ENCODE measurements around the gene SCYGR8. TPM values are rescaled to one million over a fixed set of nuclear protein-coding genes. Genes with fewer than 3 reads are reported as not detected.

Gene SCYGR8
- total RNA-seq, 1 experiment from 2014 or later, result not detected

DNA sequence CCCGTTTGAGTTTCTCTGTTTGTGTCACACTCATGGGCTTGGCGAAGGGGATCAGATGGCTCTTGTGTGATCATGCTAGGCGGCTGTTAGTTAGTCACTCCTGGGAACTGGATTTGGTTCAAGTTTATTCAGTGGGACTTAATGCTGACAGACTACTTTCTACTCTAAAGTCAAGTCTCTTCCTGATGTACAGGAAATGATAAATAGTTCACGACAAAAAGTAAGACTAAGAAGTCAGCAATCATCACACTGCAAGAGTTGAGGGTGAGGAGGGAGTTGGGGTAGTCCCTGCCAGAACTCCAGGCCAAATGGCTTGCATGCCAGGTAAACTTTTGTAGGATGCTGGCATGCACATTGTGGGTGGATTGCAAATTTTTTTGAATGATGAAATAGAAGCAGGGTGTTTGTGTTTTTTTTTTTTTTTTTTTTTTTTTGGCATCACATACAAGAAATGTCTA is 42.9 kb downstream of the SCYGR8 start:
- ChIA-PET CTCF (no interaction called here), POLR2A (no interaction called here)
- H3K27me3 ChIP-seq (ENCODE audit: control insufficient read depth, insufficient read depth, low read length), result no peaks in the 10 kb centered on the region
- TF ChIP-seq POLR2AphosphoS5 (IDR thresholded peaks at IDR 0.05; ENCODE audit: low read depth, low read length), result no peak
- TF ChIP-seq, protein P1, sequence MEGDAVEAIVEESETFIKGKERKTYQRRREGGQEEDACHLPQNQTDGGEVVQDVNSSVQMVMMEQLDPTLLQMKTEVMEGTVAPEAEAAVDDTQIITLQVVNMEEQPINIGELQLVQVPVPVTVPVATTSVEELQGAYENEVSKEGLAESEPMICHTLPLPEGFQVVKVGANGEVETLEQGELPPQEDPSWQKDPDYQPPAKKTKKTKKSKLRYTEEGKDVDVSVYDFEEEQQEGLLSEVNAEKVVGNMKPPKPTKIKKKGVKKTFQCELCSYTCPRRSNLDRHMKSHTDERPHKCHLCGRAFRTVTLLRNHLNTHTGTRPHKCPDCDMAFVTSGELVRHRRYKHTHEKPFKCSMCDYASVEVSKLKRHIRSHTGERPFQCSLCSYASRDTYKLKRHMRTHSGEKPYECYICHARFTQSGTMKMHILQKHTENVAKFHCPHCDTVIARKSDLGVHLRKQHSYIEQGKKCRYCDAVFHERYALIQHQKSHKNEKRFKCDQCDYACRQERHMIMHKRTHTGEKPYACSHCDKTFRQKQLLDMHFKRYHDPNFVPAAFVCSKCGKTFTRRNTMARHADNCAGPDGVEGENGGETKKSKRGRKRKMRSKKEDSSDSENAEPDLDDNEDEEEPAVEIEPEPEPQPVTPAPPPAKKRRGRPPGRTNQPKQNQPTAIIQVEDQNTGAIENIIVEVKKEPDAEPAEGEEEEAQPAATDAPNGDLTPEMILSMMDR (IDR thresholded peaks at IDR 0.05), result no peak
- TF ChIP-seq TCF7L2 (IDR thresholded peaks at IDR 0.05; ENCODE audit: low read depth, low read length), result no peak
- TF ChIP-seq, protein P2, sequence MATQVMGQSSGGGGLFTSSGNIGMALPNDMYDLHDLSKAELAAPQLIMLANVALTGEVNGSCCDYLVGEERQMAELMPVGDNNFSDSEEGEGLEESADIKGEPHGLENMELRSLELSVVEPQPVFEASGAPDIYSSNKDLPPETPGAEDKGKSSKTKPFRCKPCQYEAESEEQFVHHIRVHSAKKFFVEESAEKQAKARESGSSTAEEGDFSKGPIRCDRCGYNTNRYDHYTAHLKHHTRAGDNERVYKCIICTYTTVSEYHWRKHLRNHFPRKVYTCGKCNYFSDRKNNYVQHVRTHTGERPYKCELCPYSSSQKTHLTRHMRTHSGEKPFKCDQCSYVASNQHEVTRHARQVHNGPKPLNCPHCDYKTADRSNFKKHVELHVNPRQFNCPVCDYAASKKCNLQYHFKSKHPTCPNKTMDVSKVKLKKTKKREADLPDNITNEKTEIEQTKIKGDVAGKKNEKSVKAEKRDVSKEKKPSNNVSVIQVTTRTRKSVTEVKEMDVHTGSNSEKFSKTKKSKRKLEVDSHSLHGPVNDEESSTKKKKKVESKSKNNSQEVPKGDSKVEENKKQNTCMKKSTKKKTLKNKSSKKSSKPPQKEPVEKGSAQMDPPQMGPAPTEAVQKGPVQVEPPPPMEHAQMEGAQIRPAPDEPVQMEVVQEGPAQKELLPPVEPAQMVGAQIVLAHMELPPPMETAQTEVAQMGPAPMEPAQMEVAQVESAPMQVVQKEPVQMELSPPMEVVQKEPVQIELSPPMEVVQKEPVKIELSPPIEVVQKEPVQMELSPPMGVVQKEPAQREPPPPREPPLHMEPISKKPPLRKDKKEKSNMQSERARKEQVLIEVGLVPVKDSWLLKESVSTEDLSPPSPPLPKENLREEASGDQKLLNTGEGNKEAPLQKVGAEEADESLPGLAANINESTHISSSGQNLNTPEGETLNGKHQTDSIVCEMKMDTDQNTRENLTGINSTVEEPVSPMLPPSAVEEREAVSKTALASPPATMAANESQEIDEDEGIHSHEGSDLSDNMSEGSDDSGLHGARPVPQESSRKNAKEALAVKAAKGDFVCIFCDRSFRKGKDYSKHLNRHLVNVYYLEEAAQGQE (IDR thresholded peaks at IDR 0.05; ENCODE audit: insufficient read depth in 1 of 2, low read depth in 2 of 2, low read length in 1 of 2), result no peak
- TF ChIP-seq SIN3A (IDR thresholded peaks at IDR 0.05; ENCODE audit: borderline replicate concordance, insufficient read depth, low read depth, low read length), result no peak
- no peak overlapping the region for H3K4me3 ChIP-seq (ENCODE audit: low read depth in 2 of 2, low read length in 2 of 2)
- intact Hi-C loops (cut with micrococcal nuclease; ENCODE audit: unreplicated experiment) (no loop called here), in situ Hi-C loops (cut with HindIII; ENCODE audit: low pct_unique_long_range_greater_than_20kb, low sequenced_read_pairs) (no loop called here)
- DNase-seq (ENCODE audit: low read depth, low spot score), result no peak
- no peaks in the 10 kb centered on the region for H3K36me3 ChIP-seq (ENCODE audit: control insufficient read depth, insufficient read depth, low read length)
- ATAC-seq, result no peak
- H3K4me1 ChIP-seq (ENCODE audit: control insufficient read depth, insufficient read depth, low read length), result no peaks in the 10 kb centered on the region
- no peaks in the 10 kb centered on the region for H3K9me3 ChIP-seq (ENCODE audit: control insufficient read depth, insufficient read depth, low read depth, low read length)
- H3K27ac ChIP-seq (ENCODE audit: low read length), result no peak overlapping the region
- BruUV-seq (replicated peaks), result no TSS peak

DNA sequence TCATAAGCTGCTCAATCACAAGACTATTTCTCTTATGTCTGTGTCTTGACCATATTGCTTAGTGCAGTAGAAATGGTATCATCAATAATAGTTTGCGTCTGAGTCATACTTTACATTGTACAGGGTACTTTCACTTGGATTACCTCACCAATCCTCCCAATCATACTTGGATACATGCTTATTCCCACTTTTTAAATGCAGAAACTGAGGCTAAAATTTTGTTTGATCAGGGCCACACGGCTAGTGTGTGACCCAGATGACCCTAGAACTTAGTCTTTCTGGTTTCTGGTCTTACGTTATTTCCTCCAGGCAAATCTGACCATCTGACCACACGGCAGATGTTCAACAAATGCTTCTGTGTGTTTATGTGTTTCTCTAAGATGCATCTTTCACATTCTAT is 44.1 kb downstream of the SCYGR8 start:
- in situ Hi-C loops (cut with HindIII; ENCODE audit: low pct_unique_long_range_greater_than_20kb, low sequenced_read_pairs) (no loop called here), intact Hi-C loops (cut with micrococcal nuclease; ENCODE audit: unreplicated experiment) (no loop called here)
- H3K36me3 ChIP-seq (ENCODE audit: control insufficient read depth, insufficient read depth, low read length), result no peaks in the 10 kb centered on the region
- H3K27me3 ChIP-seq (ENCODE audit: control insufficient read depth, insufficient read depth, low read length), result no peaks in the 10 kb centered on the region
- no peak overlapping the region for H3K4me3 ChIP-seq (ENCODE audit: low read depth in 2 of 2, low read length in 2 of 2)
- TF ChIP-seq, protein P2 (IDR thresholded peaks at IDR 0.05; ENCODE audit: insufficient read depth in 1 of 2, low read depth in 2 of 2, low read length in 1 of 2), result no peak
- TF ChIP-seq SIN3A (IDR thresholded peaks at IDR 0.05; ENCODE audit: borderline replicate concordance, insufficient read depth, low read depth, low read length) (no peak), POLR2AphosphoS5 (IDR thresholded peaks at IDR 0.05; ENCODE audit: low read depth, low read length) (no peak), TCF7L2 (IDR thresholded peaks at IDR 0.05; ENCODE audit: low read depth, low read length) (no peak)
- TF ChIP-seq, protein P1 (IDR thresholded peaks at IDR 0.05), result no peak
- H3K9me3 ChIP-seq (ENCODE audit: control insufficient read depth, insufficient read depth, low read depth, low read length), result no peaks in the 10 kb centered on the region
- DNase-seq (ENCODE audit: low read depth, low spot score) (no peak), ATAC-seq (no peak)
- H3K27ac ChIP-seq (ENCODE audit: low read length), result no peak overlapping the region
- BruUV-seq (replicated peaks), result no TSS peak
- ChIA-PET POLR2A (no interaction called here), CTCF (no interaction called here)
- no peaks in the 10 kb centered on the region for H3K4me1 ChIP-seq (ENCODE audit: control insufficient read depth, insufficient read depth, low read length)

Data from Panc1 (cell line).